K562 (cell line): ENCODE results near the gene CEP95. TPM values are rescaled to one million over a fixed set of nuclear protein-coding genes. Genes with fewer than 3 reads are reported as not detected.

Experiments
- ATAC-seq: fragments of 200-7000 bp; cut with Tn5 transposase; 3 replicates; pipeline ENCODE4 v1.9.1; 2020; ENCODE audit warnings: moderate library complexity
- BruUV-seq: library from RNA; stranded (reverse); fragments of 400-500 nt; replicated peaks from 2 replicates; lab custom pipeline; 2021; lab: Mats Ljungman, UMichigan
- CTCF ChIA-PET: fragments of 300-600 bp; formaldehyde crosslinking; extraction: SDS; loops from one replicate; lab custom pipeline; 2021; ENCODE audit warnings: low intra/inter-chr PET ratio; lab: Yijun Ruan, JAX
- POLR2A ChIA-PET: fragments of 300-600, 350-650 bp; sonication (Branson Sonifier 250); formaldehyde crosslinking; extraction: SDS; loops from one replicate; lab custom pipeline; 2021; ENCODE audit warnings: antibody characterized with exemption, inconsistent platforms; lab: Yijun Ruan, JAX
- DNase-seq, 4 experiments: peaks; one replicate each; pipeline versions ENCODE4 v3.0.0 to v3.0.0-alpha.2; 2011 to 2018; ENCODE audit warnings: low spot score in 3 of 4, mixed read lengths in 3 of 4; ENCODE audit errors: extremely low read depth in 1 of 4
- FAIRE-seq: peaks from 2 replicates; lab custom pipeline; 2011; peaks lifted over from hg19 to GRCh38; lab: Jason Lieb, UNC
- H2AFZ ChIP-seq: 2 replicates; pipeline ENCODE4 v1.6.0; 2011; ENCODE audit warnings: low read depth, low read length, control low read depth, inconsistent platforms
- H3K27ac ChIP-seq: fragments of 200-600 bp; 3 replicates; pipeline ENCODE4 v1.8.0; 2011; ENCODE audit warnings: low read depth, mild to moderate bottlenecking, control low read depth, inconsistent platforms, low read length, moderate library complexity, mixed read lengths; ENCODE audit errors: extremely low read depth
- H3K27me3 ChIP-seq, 2 experiments: fragments of 300-600 bp in 1 of 2; 2 replicates in 1 of 2; 3 replicates in 1 of 2; pipeline versions ENCODE4 v1.6.0 to v1.8.0; 2011; ENCODE audit warnings: inconsistent platforms in 2 of 2, low read length in 2 of 2, mild to moderate bottlenecking in 1 of 2, mixed read lengths in 1 of 2, moderate library complexity in 1 of 2; ENCODE audit not compliant: control insufficient read depth in 2 of 2, insufficient read depth in 2 of 2
- H3K36me3 ChIP-seq: fragments of 300-600 bp; 3 replicates; pipeline ENCODE4 v1.8.0; 2011; ENCODE audit warnings: mild to moderate bottlenecking, low read length, inconsistent platforms; ENCODE audit not compliant: control insufficient read depth, insufficient read depth
- H3K4me1 ChIP-seq, 2 experiments: fragments of 200-600 bp in 1 of 2; replicated peaks in 1 of 2; 2 replicates in 1 of 2; 3 replicates in 1 of 2; pipeline versions ENCODE4 v1.5.1 to v1.8.0; 2011; ENCODE audit warnings: inconsistent platforms in 2 of 2, low read length in 2 of 2, mild to moderate bottlenecking in 1 of 2, mixed read lengths in 1 of 2, moderate library complexity in 1 of 2; ENCODE audit not compliant: control insufficient read depth in 2 of 2, insufficient read depth in 2 of 2
- H3K4me2 ChIP-seq: 2 replicates; pipeline ENCODE4 v1.6.1; 2011; ENCODE audit warnings: low read length, control low read depth, inconsistent platforms, mixed read lengths; ENCODE audit not compliant: insufficient read depth
- H3K4me3 ChIP-seq: fragments of 200-600 bp; sonication (generic), shearing (Covaris generic); 2 replicates; pipeline ENCODE4 v1.5.1; 2016; ENCODE audit warnings: control low read depth, inconsistent platforms
- H3K79me2 ChIP-seq: fragments of 200-600 bp; 3 replicates; pipeline ENCODE4 v1.8.0; 2011; ENCODE audit warnings: low read length, inconsistent platforms; ENCODE audit not compliant: control insufficient read depth, insufficient read depth
- H3K9ac ChIP-seq, 2 experiments: 2 replicates each; pipeline versions ENCODE4 v1.6.0 to v1.6.1; 2011; ENCODE audit warnings: low read depth in 2 of 2, low read length in 2 of 2, control low read depth in 1 of 2, inconsistent platforms in 1 of 2, mild to moderate bottlenecking in 1 of 2, mixed read lengths in 1 of 2; ENCODE audit not compliant: insufficient read depth in 1 of 2
- H3K9me1 ChIP-seq: one replicate; pipeline ENCODE4 v1.6.0; 2011; ENCODE audit warnings: inconsistent platforms, mild to moderate bottlenecking, low read length, moderate library complexity; ENCODE audit not compliant: control insufficient read depth, insufficient read depth
- H3K9me3 ChIP-seq: replicated peaks from 2 replicates; pipeline ENCODE4 v1.5.1; 2011; ENCODE audit warnings: low read depth, low read length, inconsistent platforms; ENCODE audit not compliant: control insufficient read depth, insufficient read depth
- H4K20me1 ChIP-seq: replicated peaks from 2 replicates; pipeline ENCODE4 v1.6.1; 2011; ENCODE audit warnings: low read length, inconsistent platforms, mixed read lengths; ENCODE audit not compliant: control insufficient read depth, insufficient read depth
- RBM25 ChIP-seq: fragments of 200-400 bp; formaldehyde crosslinking; IDR thresholded peaks from 2 replicates; pipeline ENCODE4 v1.6.1; 2018; ENCODE audit warnings: low read length, low read depth, moderate library complexity; ENCODE audit not compliant: severe bottlenecking
- ZBTB40 ChIP-seq, 2 experiments: fragments of 450-650 bp in 1 of 2; sonication (generic) in 1 of 2; formaldehyde crosslinking in 1 of 2; IDR thresholded peaks; 2 replicates each; pipeline versions ENCODE4 v1.7.1 to v1.9.0; 2016 to 2022; ENCODE audit warnings: inconsistent platforms in 1 of 2, mild to moderate bottlenecking in 1 of 2, missing genetic modification reagents in 1 of 2
- ZNF511 ChIP-seq: sonication (generic); formaldehyde crosslinking; IDR thresholded peaks from 2 replicates; pipeline ENCODE4 v1.8.0; 2022; ENCODE audit warnings: mild to moderate bottlenecking, missing genetic modification reagents
- WGBS: fragments of 100-300 bp; shearing (Covaris generic); methylation state at CpG from one replicate; pipeline ENCODE4 v1.1.6; 2016; ENCODE audit warnings: low coverage, mixed read lengths; ENCODE audit not compliant: insufficient coverage; ENCODE audit errors: missing lambda C conversion rate; 5-methylcytosine and 5-hydroxymethylcytosine counted together
- in situ Hi-C: fragments of 300-500 bp; cut with MboI; formaldehyde crosslinking; loops from 4 replicates; pipeline ENCODE4 v1.15.0; 2018; ENCODE audit warnings: inconsistent platforms, mixed read lengths
- intact Hi-C: fragments of 100-400 bp; cut with micrococcal nuclease; formaldehyde crosslinking; loops from 2 replicates; pipeline ENCODE4 v1.14.2; 2022
- polyA plus RNA-seq, 8 experiments: library from polyadenylated mRNA; depleted of rRNA in 4 of 8; stranded (reverse) in 5 of 8; unstranded in 3 of 8; fragments of >200 nt; fragmentation: Nextera tagmentation in 2 of 8; fragmentation: Illumina TruSeq in 1 of 8; extraction: Ambion mirVana in 2 of 8; extraction: Trizol in 1 of 8; gene quantifications; 2 replicates each; pipeline versions ENCODE4 v1.2.1 to v1.2.3, GENCODE V29; 2011 to 2014; ENCODE audit warnings: inconsistent platforms in 1 of 8, missing spikeins in 1 of 8
- total RNA-seq, 7 experiments: library from RNA; depleted of rRNA in 6 of 7; stranded (reverse); fragments of >200 nt in 6 of 7; fragmentation: Illumina TruSeq in 2 of 7; extraction: Trizol in 2 of 7; gene quantifications; 2 replicates each; pipeline versions ENCODE4 v1.2.1 to v1.2.3, GENCODE V29; 2011 to 2021; ENCODE audit warnings: low replicate concordance in 1 of 7

CEP95 gene
- total and polyA plus RNA-seq, 9 of the 15 experiments (the other 6 are each of a cell fraction or from before 2014, with no cell fraction given), result 26.7 to 80.7 (median 56.9) TPM

GRCh38 chr17:64531955-64532371 is 25.2 kb downstream of the CEP95 start:
- H3K27me3 ChIP-seq, result no peaks in the 10 kb centered on the region
- no peak overlapping the region for H3K4me2 ChIP-seq
- DNase-seq (no peak), ATAC-seq (no peak), FAIRE-seq (no peak)
- in situ Hi-C loops (no loop called here), intact Hi-C loops (loop anchor here (10.0 kb wide), 1 partner anchor 113 kb away; no protein-coding TSS in a partner anchor)
- no peaks in the 10 kb centered on the region for H4K20me1 ChIP-seq
- POLR2A ChIA-PET, result interaction anchor here (0.6 to 4.1 kb wide), 3 partner anchors 12 to 1476 kb away, joined by 3 to 36 read pairs (median 4); partner anchors contain the start of genes CEP95 and DDX5
- no peak overlapping the region for H3K4me3 ChIP-seq
- H3K36me3 ChIP-seq, result peaks cover 99% of the 10 kb centered on the region
- peaks cover 0 to 10% of the 10 kb centered on the region in 2 experiments; a peak in 3 of 5 replicates for H3K4me1 ChIP-seq
- H3K9ac ChIP-seq, result no peak overlapping the region
- no peaks in the 10 kb centered on the region for H3K79me2 ChIP-seq
- no peaks in the 10 kb centered on the region for H3K9me1 ChIP-seq
- no peak for TF ChIP-seq ZNF511
- TF ChIP-seq, all 486 proteins: peak for 0
- H2AFZ ChIP-seq, result no peak overlapping the region
- no TSS peak for BruUV-seq
- no peak overlapping the region for H3K27ac ChIP-seq
- WGBS, result 92% methylated on average over 5 of the region's 5 CpGs
- CTCF ChIA-PET, result no interaction called here
- no peaks in the 10 kb centered on the region for H3K9me3 ChIP-seq

GRCh38 chr17:64532409-64532808 is 25.6 kb downstream of the CEP95 start:
- H3K36me3 ChIP-seq, result peaks cover 99% of the 10 kb centered on the region
- intact Hi-C loops (loop anchor here (10.0 kb wide), 1 partner anchor 112 kb away; no protein-coding TSS in a partner anchor), in situ Hi-C loops (no loop called here)
- WGBS, result 94% methylated on average over 5 of the region's 5 CpGs
- no peaks in the 10 kb centered on the region for H3K79me2 ChIP-seq
- H3K4me2 ChIP-seq, result no peak overlapping the region
- FAIRE-seq (no peak), ATAC-seq (no peak), DNase-seq (no peak)
- H2AFZ ChIP-seq, result no peak overlapping the region
- no peaks in the 10 kb centered on the region for H3K9me3 ChIP-seq
- no peak overlapping the region for H3K27ac ChIP-seq
- H3K9me1 ChIP-seq, result no peaks in the 10 kb centered on the region
- CTCF ChIA-PET, result no interaction called here
- H3K27me3 ChIP-seq, result no peaks in the 10 kb centered on the region
- no peak overlapping the region for H3K4me3 ChIP-seq
- H3K9ac ChIP-seq, result no peak overlapping the region
- BruUV-seq, result no TSS peak
- POLR2A ChIA-PET, result interaction anchor here (0.6 to 4.1 kb wide), 6 partner anchors 12 to 128 kb away, joined by 3 to 36 read pairs (median 4); partner anchors contain the start of genes CEP95 and DDX5
- H3K4me1 ChIP-seq, result peaks cover 0 to 14% of the 10 kb centered on the region in 2 experiments; a peak in 3 of 5 replicates
- H4K20me1 ChIP-seq, result no peaks in the 10 kb centered on the region
- TF ChIP-seq RBM25 (no peak), ZBTB40 (IDR thresholded peaks at IDR 0.05) (no peak), ZBTB40 (CRISPR knock-in tag; IDR thresholded peaks at IDR 0.05) (no peak)
